RWPE2 (cell line): Measurements from ENCODE around the gene MRFAP1.

ENCODE experiments used
- ATAC-seq: fragments of 200-7000 bp; cut with Tn5 transposase; 3 replicates; pipeline ENCODE4 v1.9.1; 2021; ENCODE audit warnings: low read depth
- DNase-seq: peaks from one replicate; pipeline ENCODE4 v3.0.0-alpha.2; 2020; ENCODE audit warnings: low spot score
- H3K27ac ChIP-seq: fragments of 450-650 bp; 2 replicates; pipeline ENCODE4 v1.5.1; 2017; ENCODE audit warnings: mild to moderate bottlenecking; ENCODE audit not compliant: poor library complexity, severe bottlenecking
- H3K27me3 ChIP-seq: fragments of 250-450 bp; sonication (Bioruptor Pico); 2 replicates; pipeline ENCODE4 v1.5.1; 2021; ENCODE audit warnings: mild to moderate bottlenecking, moderate library complexity; ENCODE audit not compliant: insufficient read depth, poor library complexity, severe bottlenecking
- H3K36me3 ChIP-seq: fragments of 250-450 bp; sonication (Bioruptor Pico); 2 replicates; pipeline ENCODE4 v1.5.1; 2020; ENCODE audit warnings: low read depth, mild to moderate bottlenecking, moderate library complexity
- H3K4me1 ChIP-seq: fragments of 250-450 bp; sonication (Bioruptor Pico); 2 replicates; pipeline ENCODE4 v1.5.1; 2021; ENCODE audit warnings: mild to moderate bottlenecking, moderate library complexity; ENCODE audit not compliant: insufficient read depth, poor library complexity, severe bottlenecking
- H3K4me3 ChIP-seq: fragments of 250-450 bp; sonication (Bioruptor Pico); 2 replicates; pipeline ENCODE4 v1.5.1; 2021; ENCODE audit warnings: mild to moderate bottlenecking, moderate library complexity; ENCODE audit not compliant: severe bottlenecking
- H3K9me3 ChIP-seq: fragments of 250-450 bp; sonication (Bioruptor Pico); 2 replicates; pipeline ENCODE4 v1.5.1; 2021; ENCODE audit warnings: mild to moderate bottlenecking, moderate library complexity; ENCODE audit not compliant: severe bottlenecking
- TF ChIP-seq, protein P1 (sequence below): fragments of 450-650 bp; IDR thresholded peaks from one replicate; pipeline ENCODE4 v1.5.1; 2017; ENCODE audit warnings: mild to moderate bottlenecking, moderate library complexity; ENCODE audit not compliant: poor library complexity, severe bottlenecking

MRFAP1 gene

GRCh38 chr4:6689506-6689960 lies 49.0 kb downstream of the MRFAP1 start:
- H3K36me3 ChIP-seq = no peaks in the 10 kb centered on the region
- ATAC-seq = no peak; the same call in 2 of the 3 replicates
- no peak overlapping the region for H3K4me3 ChIP-seq
- no peaks in the 10 kb centered on the region for H3K27me3 ChIP-seq
- peaks cover 14% of the 10 kb centered on the region for H3K4me1 ChIP-seq
- peak overlapping the region; percentile 48 for H3K27ac ChIP-seq
- no peaks in the 10 kb centered on the region for H3K9me3 ChIP-seq
- TF ChIP-seq, protein P1, sequence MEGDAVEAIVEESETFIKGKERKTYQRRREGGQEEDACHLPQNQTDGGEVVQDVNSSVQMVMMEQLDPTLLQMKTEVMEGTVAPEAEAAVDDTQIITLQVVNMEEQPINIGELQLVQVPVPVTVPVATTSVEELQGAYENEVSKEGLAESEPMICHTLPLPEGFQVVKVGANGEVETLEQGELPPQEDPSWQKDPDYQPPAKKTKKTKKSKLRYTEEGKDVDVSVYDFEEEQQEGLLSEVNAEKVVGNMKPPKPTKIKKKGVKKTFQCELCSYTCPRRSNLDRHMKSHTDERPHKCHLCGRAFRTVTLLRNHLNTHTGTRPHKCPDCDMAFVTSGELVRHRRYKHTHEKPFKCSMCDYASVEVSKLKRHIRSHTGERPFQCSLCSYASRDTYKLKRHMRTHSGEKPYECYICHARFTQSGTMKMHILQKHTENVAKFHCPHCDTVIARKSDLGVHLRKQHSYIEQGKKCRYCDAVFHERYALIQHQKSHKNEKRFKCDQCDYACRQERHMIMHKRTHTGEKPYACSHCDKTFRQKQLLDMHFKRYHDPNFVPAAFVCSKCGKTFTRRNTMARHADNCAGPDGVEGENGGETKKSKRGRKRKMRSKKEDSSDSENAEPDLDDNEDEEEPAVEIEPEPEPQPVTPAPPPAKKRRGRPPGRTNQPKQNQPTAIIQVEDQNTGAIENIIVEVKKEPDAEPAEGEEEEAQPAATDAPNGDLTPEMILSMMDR = no peak
- DNase-seq = no peak
